Non-pigmented ciliary epithelial cell (primary cell): ENCODE results near the gene HCK.
"Not testable (repeated sequence)": the region's sequence is repeated elsewhere in the genome, so short reads cannot be mapped to it uniquely, and the experiment has no call there.

Experiments used
- DNase-seq: peaks from one replicate; pipeline ENCODE4 v3.0.0-alpha.2; 2010; ENCODE audit warnings: low read depth

HCK gene

GRCh38 chr20:32029561-32029960 lies 22.5 kb upstream of the HCK start:
- no peak for DNase-seq

GRCh38 chr20:32031007-32031958 lies 20.8 kb upstream of the HCK start:
- peak; percentile 22 for DNase-seq

- DNase-seq, result no peak
Measured at GRCh38 chr20:32033316-32033715, 18.7 kb upstream of the HCK start.

DNA sequence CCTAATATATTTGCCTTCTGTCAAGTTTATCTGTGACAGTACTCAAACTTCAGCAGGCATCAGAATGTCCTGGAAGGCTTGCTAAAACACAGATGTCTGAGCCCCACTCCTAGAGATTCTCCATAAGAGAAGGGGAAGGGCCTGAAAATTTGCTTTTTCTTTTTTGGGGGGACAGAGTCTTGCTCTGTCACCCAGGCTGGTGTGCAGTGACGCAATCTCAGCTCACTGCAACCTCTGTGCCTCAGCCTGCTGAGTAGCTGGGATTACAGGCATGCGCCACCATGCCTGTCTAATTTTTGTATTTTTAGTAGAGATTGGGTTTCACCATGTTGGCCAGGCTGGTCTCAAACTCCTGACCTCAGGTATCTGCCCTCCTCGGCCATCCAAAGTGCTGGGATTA lies 18.3 kb upstream of the HCK start:
- not testable (repeated sequence) for DNase-seq

DNA sequence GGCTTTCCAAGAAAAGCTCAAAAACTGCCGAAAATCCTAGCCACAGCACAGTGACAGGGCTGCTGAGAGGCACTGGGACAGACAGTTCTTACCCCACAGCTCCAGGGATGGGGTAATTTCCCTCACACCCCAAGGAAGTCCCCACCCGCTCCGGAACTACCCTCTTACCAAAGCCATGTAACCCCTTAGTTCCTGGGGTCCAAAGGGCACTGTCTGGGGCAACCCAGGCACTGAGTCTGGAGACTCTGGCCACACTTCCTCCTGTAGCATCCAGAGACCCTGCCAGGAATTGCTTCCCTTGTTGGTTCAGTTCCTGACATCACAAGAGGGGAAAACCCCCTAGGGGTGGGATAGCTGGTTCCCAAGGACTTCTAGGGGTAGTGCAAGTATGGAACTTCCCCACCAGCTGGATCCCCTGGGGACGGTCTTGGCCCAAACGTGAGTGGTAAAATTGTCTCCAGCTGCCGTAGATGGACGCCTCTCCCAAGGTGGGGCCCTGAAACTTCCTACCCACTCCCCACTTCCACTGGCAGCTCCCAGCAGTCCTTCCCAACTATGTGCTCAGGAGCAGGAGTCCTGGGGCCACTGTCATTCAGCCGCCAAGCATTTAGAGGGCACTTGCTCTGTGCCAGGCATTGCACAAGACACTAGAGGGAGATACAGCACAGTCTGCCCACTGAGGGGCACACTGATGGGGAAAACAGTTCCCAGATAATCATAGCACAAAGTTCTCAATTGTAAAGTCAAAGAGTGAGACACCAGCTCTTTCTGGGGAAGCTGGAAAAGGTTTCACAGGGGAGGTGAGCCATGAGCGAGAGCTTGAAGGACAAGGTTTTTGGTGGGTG lies 17.2 kb upstream of the HCK start:
- DNase-seq, result no peak

- no peak for DNase-seq
Measured at GRCh38 chr20:32035426-32035779, 16.6 kb upstream of the HCK start.

DNA sequence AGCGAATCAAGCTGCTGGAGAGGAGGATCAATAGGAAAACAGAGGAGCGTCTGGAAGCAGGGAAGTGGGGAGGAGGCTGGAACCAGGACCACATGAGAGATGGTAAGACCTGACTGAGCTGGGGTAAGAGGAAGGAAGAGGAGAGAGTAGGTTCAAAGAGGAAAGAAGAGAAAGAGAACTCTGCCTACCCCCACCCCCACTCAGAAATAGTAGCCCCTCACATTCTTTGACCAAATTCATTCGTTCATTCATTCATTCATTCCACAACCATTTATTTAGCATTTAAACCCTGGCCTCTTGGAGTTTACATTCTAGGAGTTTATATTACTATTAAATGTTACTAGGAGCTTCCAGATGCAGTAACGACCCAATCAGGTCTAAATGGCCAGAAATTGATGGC lies 15.8 kb upstream of the HCK start:
- no peak for DNase-seq

GRCh38 chr20:32036716-32037485 lies 15.1 kb upstream of the HCK start:
- no peak for DNase-seq

DNA sequence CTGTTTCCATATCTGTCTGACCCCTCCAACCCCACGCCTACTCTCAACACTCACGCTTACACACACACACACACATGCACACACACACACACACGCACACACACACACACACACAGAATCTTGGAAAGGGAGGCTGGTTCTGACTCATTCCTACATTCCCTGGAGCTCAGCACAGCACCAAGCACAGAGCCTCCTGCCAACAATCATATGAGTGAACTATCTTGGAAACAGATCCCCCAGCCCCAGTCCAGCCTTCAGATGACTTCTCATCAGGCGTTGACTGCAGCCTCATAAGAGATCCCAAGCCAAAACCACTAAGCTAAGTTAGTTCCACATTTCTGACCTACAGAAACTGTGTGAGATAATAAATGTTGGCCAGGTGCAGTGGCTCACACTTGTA lies 14.1 kb upstream of the HCK start:
- peak; percentile 18 for DNase-seq

- no peak for DNase-seq
Measured at GRCh38 chr20:32040142-32040953, 11.7 kb upstream of the HCK start.

- no peak for DNase-seq
Measured at GRCh38 chr20:32045999-32046398, 6.0 kb upstream of the HCK start.

- DNase-seq, result no peak
Measured at GRCh38 chr20:32050324-32050841, 1.7 kb upstream of the HCK start.

GRCh38 chr20:32050851-32051556 lies 1.0 kb upstream of the HCK start:
- DNase-seq, result no peak

- DNase-seq, result no peak
Measured at GRCh38 chr20:32051720-32052089, 337 bp upstream of the HCK start.

DNA sequence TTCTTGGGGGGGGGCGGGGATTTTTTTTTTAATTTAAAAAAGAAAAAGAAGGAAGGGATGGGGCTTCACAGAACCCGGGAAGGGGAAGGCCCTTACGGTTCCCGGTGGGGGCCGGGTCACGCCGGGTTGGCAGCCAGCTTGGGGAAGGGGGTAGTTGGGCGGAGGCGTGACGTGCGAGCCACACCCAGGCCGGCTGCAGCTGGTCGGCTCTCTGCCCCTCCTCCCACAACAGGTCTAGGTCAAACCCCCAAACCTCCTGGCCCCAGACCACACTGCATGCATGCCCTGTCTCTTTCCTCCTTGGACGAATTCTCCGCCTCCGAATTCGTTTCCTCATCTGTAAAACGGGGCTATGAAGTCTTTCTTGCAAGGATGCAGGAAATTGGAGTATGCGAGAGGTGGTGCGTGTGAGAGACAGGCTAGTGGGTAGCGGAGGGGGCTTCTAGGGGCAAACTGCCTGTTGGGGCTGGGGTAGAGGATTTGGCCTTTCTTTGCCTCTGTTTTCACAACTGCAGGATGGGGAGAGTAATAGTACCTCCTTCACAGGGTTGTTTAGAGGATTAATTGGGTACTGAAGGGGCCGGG lies 828 bp downstream of the HCK start:
- no peak for DNase-seq

DNA sequence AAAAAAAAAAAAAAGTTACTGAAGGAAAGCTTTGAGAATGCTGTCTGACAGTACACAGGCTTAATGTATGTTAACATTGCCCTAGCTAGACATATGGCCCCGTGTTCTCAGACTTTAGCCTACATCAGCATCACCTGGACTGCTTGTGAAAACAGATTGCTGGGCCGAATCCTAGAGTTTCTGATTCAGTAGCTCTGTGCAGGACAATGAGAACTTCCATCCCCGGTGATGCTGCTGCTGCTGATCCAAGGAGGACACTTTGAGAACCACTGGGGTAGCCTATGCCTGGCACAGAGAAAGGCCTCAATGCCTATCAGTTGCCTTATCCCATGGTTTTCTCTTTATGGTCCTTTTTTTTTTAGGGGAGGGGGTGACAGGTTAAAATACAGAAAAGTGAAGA lies 1.6 kb downstream of the HCK start:
- DNase-seq, result no peak

DNA sequence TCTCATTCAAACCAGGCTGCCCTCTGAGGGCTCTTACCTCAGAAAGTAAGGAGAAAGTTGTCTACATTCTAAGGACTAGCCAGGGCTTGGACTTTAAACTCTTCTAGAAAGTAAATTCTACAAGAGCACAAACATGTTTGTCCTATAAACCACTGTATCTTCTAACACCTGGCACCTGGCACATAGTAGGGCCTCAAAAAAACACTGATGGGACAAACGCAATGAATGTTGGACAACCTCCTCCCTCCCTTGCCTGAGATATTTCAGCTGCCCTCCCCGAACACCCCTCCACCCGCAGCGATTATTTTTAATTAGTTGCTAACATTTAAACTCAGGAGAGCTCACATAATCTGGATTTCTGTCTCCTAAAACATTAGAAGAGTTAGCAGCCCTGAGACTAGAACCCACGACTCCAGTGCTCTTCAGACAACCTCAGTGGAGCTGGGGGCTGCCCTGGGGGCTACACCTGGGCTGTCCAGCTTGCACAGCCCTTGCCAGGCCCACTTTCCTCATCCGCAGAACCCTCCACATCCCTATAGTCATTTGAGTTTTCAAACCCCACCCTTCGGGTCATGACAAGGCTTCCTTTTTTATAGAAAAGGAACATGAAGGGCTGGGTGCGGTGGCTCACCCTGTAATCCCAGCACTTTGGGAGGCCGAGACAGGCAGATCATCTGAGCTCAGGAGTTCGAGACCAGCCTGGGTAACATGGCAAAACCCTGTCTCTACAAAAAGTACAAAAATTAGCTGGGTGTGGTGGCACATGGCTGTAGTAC lies 4.9 kb downstream of the HCK start:
- no peak for DNase-seq

GRCh38 chr20:32057656-32058184 lies 5.7 kb downstream of the HCK start:
- DNase-seq, result no peak

DNA sequence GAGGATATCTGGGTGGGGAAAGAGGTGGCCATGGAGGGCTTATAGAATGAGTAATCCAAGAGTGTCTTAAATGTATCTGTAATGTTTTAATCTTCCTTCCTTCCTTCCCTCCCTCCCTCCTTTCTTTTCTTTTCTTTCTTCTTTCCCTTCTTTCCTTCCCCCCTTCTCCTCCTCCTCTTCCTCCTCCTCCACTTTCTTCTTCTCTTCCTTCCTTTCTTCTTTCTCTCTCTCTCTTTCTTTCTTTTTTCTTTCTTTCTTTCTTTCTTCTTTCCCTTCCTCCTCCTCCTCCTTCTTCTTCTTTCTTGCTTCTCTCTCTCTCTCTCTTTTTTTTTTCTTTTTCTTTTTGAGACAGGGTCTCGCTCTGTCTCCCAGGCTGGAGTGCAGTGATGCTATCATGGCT lies 7.1 kb downstream of the HCK start:
- DNase-seq, result no peak
